Gastrocnemius medialis (tissue), 4 donors: ENCODE results near the gene KCNK4.

Experiments used
- POLR2A ChIP-seq, 2 donors: fragments of 450-650 bp; IDR thresholded peaks; one replicate each; pipeline ENCODE4 v1.6.1; 2017; ENCODE audit warnings: antibody characterized with exemption in 2 of 2, mild to moderate bottlenecking in 2 of 2, moderate library complexity in 2 of 2
- TF ChIP-seq, protein P1 (sequence below), 5 experiments: fragments of 450-650 bp in 3 of 5; fragments of 200-600 bp in 2 of 5; sonication (generic) in 2 of 5; IDR thresholded peaks in 4 of 5; conservative IDR thresholded peaks in 1 of 5; 1 replicate in 4 of 5; 2 replicates in 1 of 5; pipeline ENCODE4 v1.5.1; 2016 to 2019; ENCODE audit warnings: antibody characterized with exemption in 5 of 5, mild to moderate bottlenecking in 3 of 5, moderate library complexity in 3 of 5

DNA sequence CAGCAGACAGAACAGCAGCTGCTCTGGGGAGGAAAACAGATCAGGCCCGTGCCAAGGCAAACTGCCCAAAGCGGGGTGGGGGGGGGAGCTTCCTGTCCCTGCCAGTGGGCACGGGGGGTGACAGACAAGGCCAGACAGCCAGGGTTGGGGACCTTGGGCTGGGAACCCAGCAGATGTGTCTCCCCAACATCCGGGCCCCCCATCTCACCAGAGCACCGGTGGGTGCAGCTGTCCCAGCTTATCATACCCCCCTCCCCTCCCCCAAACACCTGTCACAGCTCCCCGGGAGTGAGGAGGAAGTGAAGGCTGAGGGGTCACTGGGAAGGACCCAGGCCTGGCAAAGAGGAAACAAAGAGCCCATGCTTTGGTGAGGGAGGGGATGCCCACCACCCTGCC lies 45.7 kb upstream of the KCNK4 start:
- TF ChIP-seq POLR2A (IDR thresholded peaks at IDR 0.05), result no peak
- TF ChIP-seq, protein P1, sequence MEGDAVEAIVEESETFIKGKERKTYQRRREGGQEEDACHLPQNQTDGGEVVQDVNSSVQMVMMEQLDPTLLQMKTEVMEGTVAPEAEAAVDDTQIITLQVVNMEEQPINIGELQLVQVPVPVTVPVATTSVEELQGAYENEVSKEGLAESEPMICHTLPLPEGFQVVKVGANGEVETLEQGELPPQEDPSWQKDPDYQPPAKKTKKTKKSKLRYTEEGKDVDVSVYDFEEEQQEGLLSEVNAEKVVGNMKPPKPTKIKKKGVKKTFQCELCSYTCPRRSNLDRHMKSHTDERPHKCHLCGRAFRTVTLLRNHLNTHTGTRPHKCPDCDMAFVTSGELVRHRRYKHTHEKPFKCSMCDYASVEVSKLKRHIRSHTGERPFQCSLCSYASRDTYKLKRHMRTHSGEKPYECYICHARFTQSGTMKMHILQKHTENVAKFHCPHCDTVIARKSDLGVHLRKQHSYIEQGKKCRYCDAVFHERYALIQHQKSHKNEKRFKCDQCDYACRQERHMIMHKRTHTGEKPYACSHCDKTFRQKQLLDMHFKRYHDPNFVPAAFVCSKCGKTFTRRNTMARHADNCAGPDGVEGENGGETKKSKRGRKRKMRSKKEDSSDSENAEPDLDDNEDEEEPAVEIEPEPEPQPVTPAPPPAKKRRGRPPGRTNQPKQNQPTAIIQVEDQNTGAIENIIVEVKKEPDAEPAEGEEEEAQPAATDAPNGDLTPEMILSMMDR (IDR thresholded peaks at IDR 0.05 in 4 of 5, conservative IDR thresholded peaks at IDR 0.05 in 1 of 5), result no peak
